MM.1S (cell line): ENCODE data around the gene ZHX3.

Experiments
- EZH2phosphoT487 ChIP-seq: fragments of 300-600 bp; sonication (generic); IDR thresholded peaks from 2 replicates; pipeline ENCODE4 v1.6.1; 2018; ENCODE audit warnings: antibody characterized with exemption, low read length
- TF ChIP-seq, protein P1 (sequence below): fragments of 300-600 bp; sonication (generic); IDR thresholded peaks from 2 replicates; pipeline ENCODE4 v1.5.1; 2016; ENCODE audit warnings: antibody characterized with exemption, low read length, mixed read lengths

DNA sequence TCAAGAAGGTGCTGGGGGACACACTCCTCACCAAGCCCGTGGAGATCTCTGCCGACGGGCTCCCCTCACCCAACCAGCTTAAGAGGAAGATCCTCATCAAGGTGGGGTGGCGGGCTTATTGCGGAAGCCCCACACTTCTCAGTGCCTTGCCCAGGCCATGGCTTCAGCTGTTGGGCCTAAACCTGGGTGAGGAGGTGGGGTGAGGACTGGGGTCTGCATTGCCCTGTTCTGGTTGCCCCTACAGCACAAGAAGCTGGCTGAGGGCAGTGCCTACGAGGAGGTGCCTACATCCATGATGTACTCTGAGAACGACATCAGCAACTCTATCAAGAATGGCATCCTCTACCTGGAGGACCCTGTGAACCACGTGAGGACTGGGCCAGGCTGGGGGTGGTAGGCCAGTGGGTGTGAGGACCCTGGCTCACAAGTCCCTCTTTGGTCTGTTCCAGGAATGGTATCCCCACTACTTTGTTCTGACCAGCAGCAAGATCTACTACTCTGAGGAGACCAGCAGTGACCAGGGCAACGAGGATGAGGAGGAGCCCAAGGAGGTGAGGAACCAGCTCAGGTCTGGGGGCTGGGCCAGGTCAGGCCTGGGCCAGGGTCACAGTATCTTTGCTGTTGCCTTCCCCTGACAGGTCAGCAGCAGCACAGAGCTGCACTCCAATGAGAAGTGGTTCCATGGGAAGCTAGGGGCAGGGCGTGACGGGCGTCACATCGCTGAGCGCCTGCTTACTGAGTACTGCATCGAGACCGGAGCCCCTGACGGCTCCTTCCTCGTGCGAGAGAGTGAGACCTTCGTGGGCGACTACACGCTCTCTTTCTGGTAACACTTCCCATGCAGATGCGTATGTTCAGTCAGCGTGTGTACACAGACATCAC, 152.3 kb downstream of the ZHX3 start:
- TF ChIP-seq, protein P1, sequence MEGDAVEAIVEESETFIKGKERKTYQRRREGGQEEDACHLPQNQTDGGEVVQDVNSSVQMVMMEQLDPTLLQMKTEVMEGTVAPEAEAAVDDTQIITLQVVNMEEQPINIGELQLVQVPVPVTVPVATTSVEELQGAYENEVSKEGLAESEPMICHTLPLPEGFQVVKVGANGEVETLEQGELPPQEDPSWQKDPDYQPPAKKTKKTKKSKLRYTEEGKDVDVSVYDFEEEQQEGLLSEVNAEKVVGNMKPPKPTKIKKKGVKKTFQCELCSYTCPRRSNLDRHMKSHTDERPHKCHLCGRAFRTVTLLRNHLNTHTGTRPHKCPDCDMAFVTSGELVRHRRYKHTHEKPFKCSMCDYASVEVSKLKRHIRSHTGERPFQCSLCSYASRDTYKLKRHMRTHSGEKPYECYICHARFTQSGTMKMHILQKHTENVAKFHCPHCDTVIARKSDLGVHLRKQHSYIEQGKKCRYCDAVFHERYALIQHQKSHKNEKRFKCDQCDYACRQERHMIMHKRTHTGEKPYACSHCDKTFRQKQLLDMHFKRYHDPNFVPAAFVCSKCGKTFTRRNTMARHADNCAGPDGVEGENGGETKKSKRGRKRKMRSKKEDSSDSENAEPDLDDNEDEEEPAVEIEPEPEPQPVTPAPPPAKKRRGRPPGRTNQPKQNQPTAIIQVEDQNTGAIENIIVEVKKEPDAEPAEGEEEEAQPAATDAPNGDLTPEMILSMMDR: no peak
- TF ChIP-seq EZH2phosphoT487: no peak
